K562 (cell line): ENCODE data around the gene ZBTB8B. TPM values are rescaled to one million over a fixed set of nuclear protein-coding genes. Genes with fewer than 3 reads are reported as not detected.
A peak's percentile ranks its signal among the peaks of the same experiment; 100 is the strongest.

Experiments
- BACH1 ChIP-seq: fragments of 200-800 bp; sonication (Bioruptor generic); IDR thresholded peaks from 2 replicates; pipeline ENCODE4 v1.6.1; 2016; ENCODE audit warnings: missing genetic modification characterization, missing compliant biosample characterization
- BCL6 ChIP-seq: fragments of 250-450 bp; sonication (Bioruptor Pico); IDR thresholded peaks from 2 replicates; pipeline ENCODE4 v1.4.0; 2020
- EP300 ChIP-seq: IDR thresholded peaks from 2 replicates; pipeline ENCODE4 v1.6.1; 2012; ENCODE audit warnings: low read length, improper control_type of control experiment
- MCM2 ChIP-seq: fragments of 450-650 bp; IDR thresholded peaks from 2 replicates; pipeline ENCODE4 v1.6.1; 2017; ENCODE audit warnings: low read depth, mild to moderate bottlenecking
- NELFE ChIP-seq: IDR thresholded peaks from 2 replicates; pipeline ENCODE4 v1.6.1; 2011; ENCODE audit warnings: mild to moderate bottlenecking; ENCODE audit not compliant: insufficient read depth, insufficient read length
- PPARD ChIP-seq: fragments of 250-450 bp; sonication (Bioruptor Pico); IDR thresholded peaks from 2 replicates; pipeline ENCODE4 v1.8.0; 2022; ENCODE audit warnings: inconsistent platforms, mild to moderate bottlenecking, moderate library complexity
- RERE ChIP-seq: sonication (generic); formaldehyde crosslinking; IDR thresholded peaks from 2 replicates; pipeline ENCODE4 v1.8.0; 2023; ENCODE audit warnings: missing genetic modification reagents, mild to moderate bottlenecking, borderline replicate concordance
- RFX1 ChIP-seq: fragments of 450-650 bp; IDR thresholded peaks from 2 replicates; pipeline ENCODE4 v1.6.1; 2016; ENCODE audit warnings: mild to moderate bottlenecking, moderate library complexity
- RUNX1 ChIP-seq: sonication (generic); IDR thresholded peaks from 2 replicates; pipeline ENCODE4 v1.6.1; 2016; ENCODE audit warnings: antibody characterized with exemption, low read depth
- TBP ChIP-seq: optimal IDR thresholded peaks from 2 replicates; pipeline ENCODE3; 2011; ENCODE audit warnings: low read depth, low read length, improper control_type of control experiment
- TCFL5 ChIP-seq: fragments of 250-450 bp; sonication (Bioruptor Pico); conservative IDR thresholded peaks from 2 replicates; pipeline ENCODE4 v1.6.1; 2021; ENCODE audit warnings: mild to moderate bottlenecking, moderate library complexity, matching md5 sums
- ZFP30 ChIP-seq: fragments of 250-450 bp; sonication (Bioruptor Pico); IDR thresholded peaks from 2 replicates; pipeline ENCODE4 v1.8.0; 2022; ENCODE audit warnings: moderate library complexity, mild to moderate bottlenecking, inconsistent platforms, borderline replicate concordance
- polyA plus RNA-seq, 8 experiments: library from polyadenylated mRNA; depleted of rRNA in 4 of 8; stranded (reverse) in 5 of 8; unstranded in 3 of 8; fragments of >200 nt; fragmentation: Nextera tagmentation in 2 of 8; fragmentation: Illumina TruSeq in 1 of 8; extraction: Ambion mirVana in 2 of 8; extraction: Trizol in 1 of 8; gene quantifications; 2 replicates each; pipeline versions ENCODE4 v1.2.1 to v1.2.3, GENCODE V29; 2011 to 2014; ENCODE audit warnings: inconsistent platforms in 1 of 8, missing spikeins in 1 of 8
- total RNA-seq, 7 experiments: library from RNA; depleted of rRNA in 6 of 7; stranded (reverse); fragments of >200 nt in 6 of 7; fragmentation: Illumina TruSeq in 2 of 7; extraction: Trizol in 2 of 7; gene quantifications; 2 replicates each; pipeline versions ENCODE4 v1.2.1 to v1.2.3, GENCODE V29; 2011 to 2021; ENCODE audit warnings: low replicate concordance in 1 of 7
- TF ChIP-seq, protein P1 (sequence below): sonication (generic); formaldehyde crosslinking; IDR thresholded peaks from 2 replicates; pipeline ENCODE4 v1.9.0; 2022; ENCODE audit warnings: mild to moderate bottlenecking, missing genetic modification reagents

The ZBTB8B gene
- total and polyA plus RNA-seq, 9 of the 15 experiments (the other 6 are each of a cell fraction or from before 2014, with no cell fraction given): not detected

DNA sequence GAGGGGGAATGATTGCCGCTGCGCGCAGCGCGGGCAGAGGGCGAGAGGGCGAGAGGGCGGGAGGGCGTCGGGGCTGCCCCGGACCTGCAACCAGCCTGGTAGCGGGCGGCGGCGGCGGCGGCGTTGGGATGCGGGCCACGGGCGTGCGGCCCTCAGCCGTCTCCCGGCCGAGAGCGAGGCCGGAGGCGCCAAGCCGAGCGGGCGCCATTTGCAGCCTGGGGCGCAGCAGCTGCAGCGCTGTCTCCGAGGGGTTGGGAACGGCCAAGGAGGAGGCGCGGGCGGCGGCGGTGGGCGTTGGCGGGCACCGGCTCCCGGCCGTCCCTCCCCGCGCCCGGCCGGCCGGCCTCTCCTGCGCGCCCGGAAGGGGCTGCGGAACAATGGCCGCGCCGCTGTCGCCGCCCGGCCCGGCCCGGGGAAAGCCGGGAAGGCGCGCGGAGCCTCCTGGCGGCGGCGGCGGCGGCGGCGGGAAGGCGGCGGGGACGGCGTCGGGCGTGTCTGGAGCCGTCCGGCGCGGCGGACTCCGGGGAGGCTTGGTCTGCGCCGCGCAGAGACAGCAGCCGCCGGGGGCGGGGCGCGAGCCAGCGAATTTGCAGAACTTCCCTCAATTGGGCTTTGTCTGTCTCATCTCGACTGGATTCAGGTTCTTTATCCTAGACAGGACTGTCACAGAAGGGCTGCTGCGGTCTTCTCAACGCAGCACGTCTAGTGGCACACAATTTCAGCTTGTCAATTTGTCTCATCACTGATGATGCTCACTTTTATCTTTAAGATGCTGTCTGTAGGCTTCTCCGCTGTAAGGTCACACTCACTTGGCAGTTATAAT lies 35.7 kb downstream of the ZBTB8B start (continued):
- TF ChIP-seq MCM2: no peak
- TF ChIP-seq ZFP30 (CRISPR knock-in tag): no peak
- no peak for TF ChIP-seq NELFE
- TF ChIP-seq BACH1: no peak
- TF ChIP-seq TBP: peak; percentile 21
- no peak for TF ChIP-seq PPARD
- no peak for TF ChIP-seq BCL6 (CRISPR knock-in tag)
- no peak for TF ChIP-seq EP300
- no peak for TF ChIP-seq RUNX1
- no peak for TF ChIP-seq TCFL5
- TF ChIP-seq RERE (CRISPR knock-in tag): no peak
- no peak for TF ChIP-seq RFX1
- TF ChIP-seq, protein P1, sequence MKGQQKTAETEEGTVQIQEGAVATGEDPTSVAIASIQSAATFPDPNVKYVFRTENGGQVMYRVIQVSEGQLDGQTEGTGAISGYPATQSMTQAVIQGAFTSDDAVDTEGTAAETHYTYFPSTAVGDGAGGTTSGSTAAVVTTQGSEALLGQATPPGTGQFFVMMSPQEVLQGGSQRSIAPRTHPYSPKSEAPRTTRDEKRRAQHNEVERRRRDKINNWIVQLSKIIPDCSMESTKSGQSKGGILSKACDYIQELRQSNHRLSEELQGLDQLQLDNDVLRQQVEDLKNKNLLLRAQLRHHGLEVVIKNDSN (CRISPR knock-in tag): no peak
